Psoas muscle (tissue), 8 donors: ENCODE results near the gene FNDC3B. TPM values are rescaled to one million over a fixed set of nuclear protein-coding genes. Genes with fewer than 3 reads are reported as not detected.

ENCODE experiments used
- ATAC-seq, 4 donors: fragments of 200-7000 bp; cut with Tn5 transposase; one replicate each; pipeline ENCODE4 v1.9.1; 2020; ENCODE audit warnings: moderate library complexity in 3 of 4, mild to moderate bottlenecking in 2 of 4
- DNase-seq, 2 donors: peaks; one replicate each; pipeline ENCODE4 v3.0.0-alpha.2; 2020
- H3K27ac ChIP-seq: fragments of 200-600 bp; one replicate; pipeline ENCODE4 v1.8.0; 2022
- H3K27me3 ChIP-seq, 3 donors: fragments of 200-600 bp in 1 of 3; one replicate each; pipeline versions ENCODE4 v1.6.1 to v1.8.0; 2013 to 2022; ENCODE audit warnings: low read length in 2 of 3, mild to moderate bottlenecking in 2 of 3, moderate library complexity in 1 of 3; ENCODE audit not compliant: insufficient read depth in 3 of 3
- H3K36me3 ChIP-seq, 2 donors: fragments of 200-600 bp in 1 of 2; one replicate each; pipeline versions ENCODE4 v1.6.1 to v1.8.0; 2013 to 2022; ENCODE audit warnings: low read depth in 1 of 2, mild to moderate bottlenecking in 1 of 2, moderate library complexity in 1 of 2; ENCODE audit not compliant: insufficient read depth in 1 of 2
- H3K4me1 ChIP-seq: fragments of 200-600 bp; one replicate; pipeline ENCODE4 v1.8.0; 2022
- H3K4me3 ChIP-seq: fragments of 200-600 bp; one replicate; pipeline ENCODE4 v1.8.0; 2022; ENCODE audit warnings: mild to moderate bottlenecking
- H3K9me3 ChIP-seq: fragments of 200-600 bp; one replicate; pipeline ENCODE4 v1.8.0; 2022
- WGBS, 3 donors: extraction: QIAGEN DNeasy Blood & Tissue Kit; methylation state at CpG; one replicate each; pipeline versions ENCODE4 v1.1.6 to v1.1.7; 2013; 5-methylcytosine and 5-hydroxymethylcytosine counted together
- intact Hi-C, 2 donors: fragments of 100-400 bp; cut with DNase I; formaldehyde crosslinking; loops; one replicate each; pipeline versions ENCODE4 v1.11.0 to v1.14.2; 2022
- polyA plus RNA-seq, 3 donors: library from polyadenylated mRNA; stranded (reverse); fragments of 200-250 nt; gene quantifications; one replicate each; pipeline ENCODE4 v1.2.3, GENCODE V29; 2013
- total RNA-seq, 4 donors: library from RNA; stranded (reverse); fragmentation: NEBNext Ultra II Directional in 2 of 4; extraction: Animal tissue kit (Norgen Biotek cat#: 25700) in 2 of 4; gene quantifications; one replicate each; pipeline versions ENCODE4 v1.2.1 to v1.2.4, GENCODE V29; 2021 to 2023
- TF ChIP-seq, protein P1 (sequence below): fragments of 200-600 bp; IDR thresholded peaks from one replicate; pipeline ENCODE4 v1.8.0; 2022; ENCODE audit warnings: antibody characterized with exemption
- donor health status: healthy with polysubstance abuse.
- donor health status: DM: no; HTN: no; CAD: no; lungs with moderate emphysema.
- donor health status: Bipolar disorder and iron deficiency.
- donor health status: healthy.
- donor health status: DM: yes; HTN: yes; CAD: no.
- donor health status: DM: no; HTN: no; CAD: no.
- donor health status: DM: no; HTN: no; CAD: no.
- donor health status: DM: yes; HTN: yes; CAD: no.

FNDC3B gene
- total and polyA plus RNA-seq, 7 donors = 12.4 to 133 (median 50.8) TPM

DNA sequence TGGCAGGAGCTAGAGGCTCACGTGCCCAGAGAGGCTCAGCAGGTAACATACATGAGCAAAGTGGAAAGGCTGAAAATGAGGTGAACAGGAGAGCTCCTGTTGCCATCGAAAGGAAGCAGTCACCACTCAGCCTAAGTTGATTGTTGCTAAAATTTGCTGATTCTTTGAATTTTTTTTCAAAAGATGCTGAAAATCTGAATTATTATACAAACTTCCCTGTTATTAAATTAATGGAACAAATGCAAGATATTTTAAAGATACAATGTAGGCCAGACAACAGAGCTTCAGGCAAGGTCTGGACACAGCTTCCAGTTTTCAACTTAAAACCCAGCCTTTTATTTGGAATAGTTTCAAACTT lies 257.6 kb downstream of the FNDC3B start:
- no peak overlapping the region for H3K27ac ChIP-seq
- peaks cover 0 to 52% of the 10 kb centered on the region in 2 donors for H3K36me3 ChIP-seq
- WGBS, 3 donors = 96 to 100% (median 98%) methylated on average over 2 of the region's 2 CpGs
- ATAC-seq = no peak
- intact Hi-C loops = no loop called here
- no peak for DNase-seq
- peaks cover 11% of the 10 kb centered on the region for H3K4me1 ChIP-seq
- TF ChIP-seq, protein P1, sequence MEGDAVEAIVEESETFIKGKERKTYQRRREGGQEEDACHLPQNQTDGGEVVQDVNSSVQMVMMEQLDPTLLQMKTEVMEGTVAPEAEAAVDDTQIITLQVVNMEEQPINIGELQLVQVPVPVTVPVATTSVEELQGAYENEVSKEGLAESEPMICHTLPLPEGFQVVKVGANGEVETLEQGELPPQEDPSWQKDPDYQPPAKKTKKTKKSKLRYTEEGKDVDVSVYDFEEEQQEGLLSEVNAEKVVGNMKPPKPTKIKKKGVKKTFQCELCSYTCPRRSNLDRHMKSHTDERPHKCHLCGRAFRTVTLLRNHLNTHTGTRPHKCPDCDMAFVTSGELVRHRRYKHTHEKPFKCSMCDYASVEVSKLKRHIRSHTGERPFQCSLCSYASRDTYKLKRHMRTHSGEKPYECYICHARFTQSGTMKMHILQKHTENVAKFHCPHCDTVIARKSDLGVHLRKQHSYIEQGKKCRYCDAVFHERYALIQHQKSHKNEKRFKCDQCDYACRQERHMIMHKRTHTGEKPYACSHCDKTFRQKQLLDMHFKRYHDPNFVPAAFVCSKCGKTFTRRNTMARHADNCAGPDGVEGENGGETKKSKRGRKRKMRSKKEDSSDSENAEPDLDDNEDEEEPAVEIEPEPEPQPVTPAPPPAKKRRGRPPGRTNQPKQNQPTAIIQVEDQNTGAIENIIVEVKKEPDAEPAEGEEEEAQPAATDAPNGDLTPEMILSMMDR = no peak
- H3K9me3 ChIP-seq = no peaks in the 10 kb centered on the region
- no peak overlapping the region for H3K4me3 ChIP-seq
- H3K27me3 ChIP-seq = no peaks in the 10 kb centered on the region

DNA sequence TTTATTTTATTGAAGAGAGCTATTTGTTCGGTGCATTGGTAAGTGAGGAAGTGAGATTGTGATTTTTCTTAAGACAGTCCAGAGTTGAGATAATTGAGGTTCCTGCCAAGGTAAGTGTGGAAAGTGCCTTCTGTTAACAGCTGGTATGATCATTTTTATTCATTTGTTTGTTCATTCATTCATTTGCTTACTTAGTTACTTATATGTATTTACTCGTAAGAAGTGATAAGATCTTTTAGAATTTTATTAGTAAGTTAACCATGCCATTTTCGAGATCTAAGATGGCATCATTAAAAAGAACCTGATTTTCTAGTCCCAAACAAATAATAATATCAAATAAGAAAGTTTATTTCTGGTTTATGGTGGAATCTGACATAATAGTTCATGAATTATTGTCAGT lies 258.9 kb downstream of the FNDC3B start:
- TF ChIP-seq, protein P1 = no peak
- Histone ChIP-seq H3K4me1 (no peaks in the 10 kb centered on the region), H3K4me3 (no peak overlapping the region), H3K27ac (no peak overlapping the region), H3K36me3 (peaks cover 0 to 52% of the 10 kb centered on the region in 2 donors), H3K27me3 (no peaks in the 10 kb centered on the region), H3K9me3 (no peaks in the 10 kb centered on the region)
- WGBS, 3 donors = 96 to 97% (median 96%) methylated on average over 3 of the region's 3 CpGs
- intact Hi-C loops = no loop called here
- ATAC-seq (no peak), DNase-seq (no peak)

DNA sequence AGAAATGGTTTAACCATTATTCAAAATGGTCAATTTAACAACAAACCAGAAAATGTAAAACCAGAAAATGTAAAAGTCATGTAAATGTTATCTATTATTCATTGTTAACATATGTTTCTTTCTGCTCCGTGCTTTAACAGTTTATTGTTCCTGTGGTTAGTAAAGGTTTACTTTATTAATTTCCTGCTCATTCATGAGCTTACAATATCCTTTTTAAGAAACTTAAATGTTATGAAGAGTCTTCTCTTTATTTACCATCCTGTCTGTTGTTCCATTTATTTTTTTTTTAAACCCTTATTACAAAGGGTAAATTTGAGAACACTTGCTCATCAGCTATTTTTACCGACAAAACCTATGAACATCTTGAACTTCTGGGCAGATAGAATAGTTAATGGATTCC lies 260.8 kb downstream of the FNDC3B start:
- Histone ChIP-seq H3K36me3 (peaks cover 0 to 51% of the 10 kb centered on the region in 2 donors), H3K4me1 (no peaks in the 10 kb centered on the region), H3K4me3 (no peak overlapping the region), H3K27ac (no peak overlapping the region), H3K27me3 (no peaks in the 10 kb centered on the region), H3K9me3 (no peaks in the 10 kb centered on the region)
- TF ChIP-seq, protein P1 = no peak
- intact Hi-C loops = no loop called here
- WGBS, 3 donors = 37 to 58% (median 56%) methylated on average over 2 of the region's 2 CpGs
- ATAC-seq (peak in 2 of 4 donors; percentile 28 to 36), DNase-seq (no peak)

DNA sequence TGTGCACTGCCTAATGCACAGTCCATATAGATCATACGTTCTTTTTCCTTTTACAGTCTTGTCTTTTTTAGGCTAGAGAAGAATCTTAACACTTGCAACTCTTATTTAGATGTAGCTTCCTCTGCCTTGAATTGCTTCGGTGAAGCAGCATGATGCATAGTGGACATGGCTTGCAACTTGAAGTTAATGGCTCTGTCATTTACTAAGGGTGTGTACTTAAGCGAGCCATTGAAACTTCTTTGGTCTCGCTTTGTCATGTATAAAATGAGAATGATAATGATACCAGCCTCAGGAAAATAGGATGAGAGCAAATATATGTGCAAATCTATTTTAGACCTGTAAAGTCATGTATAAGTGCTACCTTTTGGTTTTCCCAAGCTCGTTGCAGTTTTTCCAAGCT lies 261.5 kb downstream of the FNDC3B start:
- Histone ChIP-seq H3K4me1 (no peaks in the 10 kb centered on the region), H3K36me3 (peaks cover 0 to 46% of the 10 kb centered on the region in 2 donors), H3K27me3 (no peaks in the 10 kb centered on the region), H3K27ac (no peak overlapping the region), H3K4me3 (no peak overlapping the region), H3K9me3 (no peaks in the 10 kb centered on the region)
- TF ChIP-seq, protein P1 = no peak
- ATAC-seq (no peak), DNase-seq (no peak)
- intact Hi-C loops = no loop called here
- 76 to 85% (median 84%) methylated on average over 5 of the region's 5 CpGs for WGBS, 3 donors

DNA sequence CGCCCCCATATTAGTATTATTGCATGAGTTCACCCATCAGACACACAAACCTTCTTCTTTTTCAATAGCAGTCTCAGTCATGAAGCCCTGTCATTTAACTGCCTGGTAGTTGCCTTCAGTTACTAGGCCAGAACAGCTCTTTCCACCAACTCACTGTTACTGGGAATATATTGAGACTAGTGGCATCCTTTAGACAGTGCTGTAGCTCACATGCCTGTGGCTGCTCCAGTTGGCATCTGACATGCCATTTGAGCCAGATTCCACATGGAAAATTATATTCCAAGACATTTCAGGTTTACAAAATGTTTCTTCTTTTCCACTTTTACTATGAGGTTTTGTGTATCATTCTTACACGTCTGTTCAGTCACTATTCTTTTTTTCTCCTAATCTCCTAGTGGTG lies 262.8 kb downstream of the FNDC3B start:
- Histone ChIP-seq H3K27ac (no peak overlapping the region), H3K36me3 (peaks cover 0 to 44% of the 10 kb centered on the region in 2 donors), H3K9me3 (no peaks in the 10 kb centered on the region), H3K4me1 (no peaks in the 10 kb centered on the region), H3K27me3 (no peaks in the 10 kb centered on the region), H3K4me3 (no peak overlapping the region)
- TF ChIP-seq, protein P1 = no peak
- intact Hi-C loops = no loop called here
- no peak for DNase-seq
- no peak for ATAC-seq
- 80 to 93% (median 87%) methylated on average over 2 of the region's 2 CpGs for WGBS, 3 donors
